ENCODE results near the gene PFKFB1. TPM values are rescaled to one million over a fixed set of nuclear protein-coding genes. Genes with fewer than 3 reads are reported as not detected.

Gene PFKFB1
- total and polyA plus RNA-seq, 2 of the 13 experiments (the other 11 are each of a cell fraction or from before 2014, with no cell fraction given) = 1.5 to 2.9 TPM

- TF ChIP-seq MXI1 (IDR thresholded peaks at IDR 0.05; ENCODE audit: borderline replicate concordance, low read depth, low read length) (no peak; the same call in 2 of the 3 replicates), PRMT3 (CRISPR knock-in tag; IDR thresholded peaks at IDR 0.05; ENCODE audit: borderline replicate concordance, low read depth) (no peak), TFAP4 (IDR thresholded peaks at IDR 0.05; ENCODE audit: borderline replicate concordance, low read depth) (no peak; the same call in 1 of the 2 replicates), ASH2L (IDR thresholded peaks at IDR 0.05; ENCODE audit: insufficient read length, low read depth, low read length) (peak; percentile 10), POLR2AphosphoS5 (IDR thresholded peaks at IDR 0.05; ENCODE audit: low read depth, low read length) (peak; percentile 65), FOSL1 (CRISPR knock-in tag; IDR thresholded peaks at IDR 0.05; ENCODE audit: borderline replicate concordance) (no peak), ZNF12 (CRISPR knock-in tag; IDR thresholded peaks at IDR 0.05) (no peak), ZNF558 (CRISPR knock-in tag; IDR thresholded peaks at IDR 0.05; ENCODE audit: borderline replicate concordance) (no peak), ELF3 (CRISPR knock-in tag; IDR thresholded peaks at IDR 0.05) (peak; percentile 57), NFRKB (IDR thresholded peaks at IDR 0.05) (no peak), ZFP62 (CRISPR knock-in tag; IDR thresholded peaks at IDR 0.05) (no peak), NONO (IDR thresholded peaks at IDR 0.05) (no peak), NONO (CRISPR knock-in tag; conservative IDR thresholded peaks at IDR 0.05) (peak; percentile 27; the same call in 1 of the 2 replicates), SIX4 (CRISPR knock-in tag; IDR thresholded peaks at IDR 0.05) (no peak), POGZ (CRISPR knock-in tag; IDR thresholded peaks at IDR 0.05) (0 out of 2 replicates have a peak, but pooled peaks have one; percentile 26), RFX1 (IDR thresholded peaks at IDR 0.05) (no peak), EEA1 (CRISPR knock-in tag; IDR thresholded peaks at IDR 0.05; ENCODE audit: borderline replicate concordance) (no peak), MAZ (IDR thresholded peaks at IDR 0.05; ENCODE audit: borderline replicate concordance, low read depth, low read length) (no peak), MAZ (CRISPR knock-in tag; IDR thresholded peaks at IDR 0.05; ENCODE audit: low read depth) (no peak), ZNF614 (CRISPR knock-in tag; IDR thresholded peaks at IDR 0.05; ENCODE audit: borderline replicate concordance) (no peak), PCBP2 (optimal IDR thresholded peaks at IDR 0.05; ENCODE audit: low read depth, low read length, poor library complexity, severe bottlenecking) (no peak), ZNF737 (CRISPR knock-in tag; IDR thresholded peaks at IDR 0.05; ENCODE audit: borderline replicate concordance) (no peak), KAT8 (CRISPR knock-in tag; IDR thresholded peaks at IDR 0.05) (peak; percentile 83)
- TF ChIP-seq, protein P1, sequence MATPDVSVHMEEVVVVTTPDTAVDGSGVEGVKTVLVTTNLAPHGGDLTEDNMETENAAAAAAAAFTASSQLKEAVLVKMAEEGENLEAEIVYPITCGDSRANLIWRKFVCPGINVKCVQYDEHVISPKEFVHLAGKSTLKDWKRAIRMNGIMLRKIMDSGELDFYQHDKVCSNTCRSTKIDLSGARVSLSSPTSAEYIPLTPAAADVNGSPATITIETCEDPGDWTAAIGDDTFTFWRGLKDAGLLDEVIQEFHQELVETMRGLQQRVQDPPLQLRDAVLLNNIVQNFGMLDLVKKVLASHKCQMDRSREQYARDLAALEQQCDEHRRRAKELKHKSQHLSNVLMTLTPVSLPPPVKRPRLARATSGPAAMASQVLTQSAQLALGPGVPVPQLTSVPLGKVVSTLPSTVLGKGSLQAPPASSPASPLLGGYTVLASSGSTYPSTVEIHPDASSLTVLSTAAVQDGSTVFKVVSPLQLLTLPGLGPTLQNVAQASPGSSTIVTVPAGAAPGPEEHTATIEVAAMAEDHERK (CRISPR knock-in tag; IDR thresholded peaks at IDR 0.05; ENCODE audit: low read depth) = peak; percentile 80
- TF ChIP-seq, protein P2, sequence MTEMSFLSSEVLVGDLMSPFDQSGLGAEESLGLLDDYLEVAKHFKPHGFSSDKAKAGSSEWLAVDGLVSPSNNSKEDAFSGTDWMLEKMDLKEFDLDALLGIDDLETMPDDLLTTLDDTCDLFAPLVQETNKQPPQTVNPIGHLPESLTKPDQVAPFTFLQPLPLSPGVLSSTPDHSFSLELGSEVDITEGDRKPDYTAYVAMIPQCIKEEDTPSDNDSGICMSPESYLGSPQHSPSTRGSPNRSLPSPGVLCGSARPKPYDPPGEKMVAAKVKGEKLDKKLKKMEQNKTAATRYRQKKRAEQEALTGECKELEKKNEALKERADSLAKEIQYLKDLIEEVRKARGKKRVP (CRISPR knock-in tag; IDR thresholded peaks at IDR 0.05) = no peak
- TF ChIP-seq, protein P3, sequence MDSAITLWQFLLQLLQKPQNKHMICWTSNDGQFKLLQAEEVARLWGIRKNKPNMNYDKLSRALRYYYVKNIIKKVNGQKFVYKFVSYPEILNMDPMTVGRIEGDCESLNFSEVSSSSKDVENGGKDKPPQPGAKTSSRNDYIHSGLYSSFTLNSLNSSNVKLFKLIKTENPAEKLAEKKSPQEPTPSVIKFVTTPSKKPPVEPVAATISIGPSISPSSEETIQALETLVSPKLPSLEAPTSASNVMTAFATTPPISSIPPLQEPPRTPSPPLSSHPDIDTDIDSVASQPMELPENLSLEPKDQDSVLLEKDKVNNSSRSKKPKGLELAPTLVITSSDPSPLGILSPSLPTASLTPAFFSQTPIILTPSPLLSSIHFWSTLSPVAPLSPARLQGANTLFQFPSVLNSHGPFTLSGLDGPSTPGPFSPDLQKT (CRISPR knock-in tag; IDR thresholded peaks at IDR 0.05; ENCODE audit: borderline replicate concordance) = no peak
Observed at GRCh38 chrX:54999717-55000598, 6.0 kb upstream of the PFKFB1 start, which contains the start of gene APEX2 (continued).

Data from HepG2 (cell line).